Inferior parietal cortex (tissue), 1 donor: ENCODE results near the gene DUSP21.
"Not testable (repeated sequence)": the region's sequence is repeated elsewhere in the genome, so short reads cannot be mapped to it uniquely, and the experiment has no call there.

Experiments
- DNase-seq: peaks from one replicate; pipeline ENCODE4 v3.0.0-alpha.2; 2016; ENCODE audit errors: extremely low spot score

Gene DUSP21

GRCh38 chrX:44876086-44876485, 32.3 kb downstream of the DUSP21 start:
- no peak for DNase-seq

GRCh38 chrX:44876767-44877166, 32.9 kb downstream of the DUSP21 start:
- no peak for DNase-seq

DNA sequence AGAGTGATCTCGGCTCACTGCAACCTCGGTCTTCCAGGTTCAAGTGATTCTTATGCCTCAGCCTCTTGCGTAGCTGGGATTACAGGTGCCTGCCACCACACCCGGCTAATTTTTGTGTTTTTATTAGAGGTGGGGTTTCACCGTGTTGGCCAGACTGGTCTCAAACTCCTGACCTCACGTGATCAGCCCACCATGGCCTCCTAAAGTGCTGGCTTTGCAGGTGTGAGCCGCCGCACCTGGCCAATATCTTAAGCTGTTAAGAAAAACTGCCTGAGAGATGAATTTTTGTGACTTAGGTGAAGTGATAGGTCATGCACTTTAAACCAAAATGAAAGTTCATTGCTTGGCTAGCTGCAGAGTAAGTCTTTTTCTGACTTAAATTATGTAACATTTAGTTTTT, 35.0 kb downstream of the DUSP21 start:
- no peak for DNase-seq

DNA sequence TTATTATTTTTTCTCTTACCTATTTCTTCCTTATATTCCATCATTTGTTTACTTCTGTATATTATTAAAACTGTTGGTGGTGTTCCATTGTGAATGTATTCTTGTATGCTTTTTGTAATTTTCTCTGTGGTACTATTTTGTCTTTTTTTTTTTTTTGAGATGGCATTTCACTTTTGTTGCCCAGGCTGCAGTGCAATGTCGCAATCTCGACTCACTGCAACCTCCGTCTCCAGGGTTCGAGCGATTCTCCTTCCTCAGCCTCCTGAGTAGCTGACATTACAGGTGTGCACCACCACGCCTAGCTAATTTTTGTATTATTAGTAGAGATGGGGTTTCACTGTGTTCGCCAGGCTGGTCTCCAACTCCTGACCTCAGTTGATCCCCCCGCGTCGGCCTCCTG, 37.7 kb downstream of the DUSP21 start:
- DNase-seq = no peak

GRCh38 chrX:44882635-44883034, 38.8 kb downstream of the DUSP21 start:
- no peak for DNase-seq

DNA sequence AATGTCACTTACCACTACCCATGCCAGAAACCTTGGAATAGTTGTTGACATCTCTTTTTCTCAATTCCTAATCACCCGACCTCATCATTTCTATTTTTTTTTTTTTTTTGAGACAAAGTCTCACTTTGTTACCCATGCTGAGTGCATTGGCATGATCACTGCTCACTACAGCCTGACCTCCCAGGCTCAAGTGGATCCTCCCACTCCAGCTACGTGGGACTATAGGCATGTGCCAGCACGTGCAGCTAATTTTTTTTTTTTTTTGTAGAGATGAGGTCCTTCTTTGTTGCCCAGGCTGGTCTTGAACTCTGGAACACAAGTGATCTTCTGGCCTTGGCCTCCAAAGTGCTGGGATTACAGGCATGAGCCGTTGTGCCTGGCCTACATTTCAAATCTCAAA, 41.1 kb downstream of the DUSP21 start:
- no peak for DNase-seq

- DNase-seq = no peak
Observed at GRCh38 chrX:44889824-44890223, 46.0 kb downstream of the DUSP21 start.

DNA sequence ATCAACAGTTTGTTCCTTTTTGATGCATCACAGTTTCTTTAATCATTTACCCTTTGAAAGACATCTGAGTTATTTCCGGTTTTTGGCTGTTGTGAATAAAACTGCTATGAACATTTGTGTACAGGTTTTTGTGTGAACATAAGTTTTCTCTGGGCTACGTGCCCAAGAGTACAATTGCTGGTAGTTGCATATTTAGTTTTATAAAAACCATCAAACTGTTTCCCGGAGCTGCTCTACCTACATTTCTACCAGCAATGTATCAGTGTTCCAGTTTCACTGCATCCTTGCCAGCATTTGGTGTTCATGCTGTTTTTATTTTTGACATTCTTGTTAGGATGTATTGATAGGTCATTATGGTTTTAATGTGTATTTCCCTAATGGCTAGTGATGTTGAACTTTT, 46.4 kb downstream of the DUSP21 start:
- DNase-seq = no peak

GRCh38 chrX:44890687-44891086, 46.9 kb downstream of the DUSP21 start:
- not testable (repeated sequence) for DNase-seq

GRCh38 chrX:44891642-44892041, 47.8 kb downstream of the DUSP21 start:
- DNase-seq = no peak
